ENCODE results near the gene EDARADD.

DNA sequence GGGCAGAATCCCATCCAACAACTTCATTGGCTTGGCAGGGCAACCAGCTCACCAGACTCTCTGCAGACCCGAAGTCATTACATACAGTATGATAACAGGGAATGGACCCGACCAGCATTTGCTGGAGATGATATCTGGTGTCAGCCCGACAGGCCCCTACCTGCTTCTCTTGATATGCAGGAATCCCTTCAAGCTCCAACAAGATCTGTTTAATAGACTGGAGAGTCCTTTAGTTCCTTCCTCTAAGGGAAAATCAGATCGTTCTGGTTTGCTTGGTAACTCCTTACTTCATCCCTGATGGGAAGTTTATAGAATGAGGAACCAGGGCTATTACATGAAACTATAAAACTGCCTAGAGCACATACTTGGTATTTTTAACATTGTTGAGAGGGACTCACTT lies 61.2 kb downstream of the EDARADD start:
- TF ChIP-seq YY1 (IDR thresholded peaks at IDR 0.05; ENCODE audit: insufficient read depth, insufficient read length) (no peak), SUZ12 (IDR thresholded peaks at IDR 0.05; ENCODE audit: extremely low read depth, insufficient read depth, insufficient read length) (no peak), ZNF274 (IDR thresholded peaks at IDR 0.05; ENCODE audit: low read depth, low read length) (no peak)

Data from NT2/D1 (cell line).